SU-DHL-6 (cell line): ENCODE measurements around the gene DDX3X.

Experiments
- EZH2phosphoT487 ChIP-seq: fragments of 200-600 bp; sonication (generic), shearing (Covaris generic); conservative IDR thresholded peaks from 2 replicates; pipeline ENCODE4 v1.6.1; 2018; ENCODE audit warnings: mild to moderate bottlenecking, antibody characterized with exemption, low read length, moderate library complexity, mixed read lengths
- TF ChIP-seq, protein P1 (sequence below): fragments of 200-600 bp; sonication (generic); IDR thresholded peaks from one replicate; pipeline ENCODE4 v1.5.1; 2017; ENCODE audit warnings: antibody characterized with exemption, mild to moderate bottlenecking, low read length, moderate library complexity; ENCODE audit not compliant: insufficient read depth, poor library complexity, severe bottlenecking

DNA sequence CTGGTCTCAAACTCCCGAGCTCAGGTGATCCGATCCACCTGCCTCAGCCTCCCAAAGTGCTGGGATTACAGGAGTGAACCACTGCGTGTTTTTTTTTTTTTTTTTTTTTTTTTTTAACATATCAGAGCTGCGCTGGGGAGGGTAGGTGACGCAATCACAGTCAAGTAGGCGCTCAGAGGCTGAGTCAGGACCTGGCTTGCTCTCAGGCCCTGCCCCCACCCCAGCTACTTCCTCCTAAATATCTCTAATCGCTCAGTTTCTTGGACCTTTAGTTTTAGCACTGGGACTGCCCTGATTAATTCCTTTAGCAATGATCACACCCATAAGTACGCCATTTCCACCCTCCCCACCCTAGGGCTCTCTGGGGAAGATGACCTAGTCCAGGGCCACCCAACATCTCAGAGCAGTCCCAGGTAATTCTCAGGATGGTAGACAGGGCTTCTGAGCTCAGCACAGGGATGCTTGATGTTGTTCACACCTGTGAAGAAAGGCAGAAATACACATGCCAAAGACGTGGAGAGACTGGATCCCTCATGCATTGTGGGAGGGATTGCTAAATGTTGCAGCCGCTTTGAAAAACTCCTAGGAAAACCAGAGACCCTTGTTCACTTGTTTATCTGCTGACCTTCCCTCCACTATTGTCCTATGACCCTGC is 50.2 kb downstream of the DDX3X start:
- TF ChIP-seq, protein P1, sequence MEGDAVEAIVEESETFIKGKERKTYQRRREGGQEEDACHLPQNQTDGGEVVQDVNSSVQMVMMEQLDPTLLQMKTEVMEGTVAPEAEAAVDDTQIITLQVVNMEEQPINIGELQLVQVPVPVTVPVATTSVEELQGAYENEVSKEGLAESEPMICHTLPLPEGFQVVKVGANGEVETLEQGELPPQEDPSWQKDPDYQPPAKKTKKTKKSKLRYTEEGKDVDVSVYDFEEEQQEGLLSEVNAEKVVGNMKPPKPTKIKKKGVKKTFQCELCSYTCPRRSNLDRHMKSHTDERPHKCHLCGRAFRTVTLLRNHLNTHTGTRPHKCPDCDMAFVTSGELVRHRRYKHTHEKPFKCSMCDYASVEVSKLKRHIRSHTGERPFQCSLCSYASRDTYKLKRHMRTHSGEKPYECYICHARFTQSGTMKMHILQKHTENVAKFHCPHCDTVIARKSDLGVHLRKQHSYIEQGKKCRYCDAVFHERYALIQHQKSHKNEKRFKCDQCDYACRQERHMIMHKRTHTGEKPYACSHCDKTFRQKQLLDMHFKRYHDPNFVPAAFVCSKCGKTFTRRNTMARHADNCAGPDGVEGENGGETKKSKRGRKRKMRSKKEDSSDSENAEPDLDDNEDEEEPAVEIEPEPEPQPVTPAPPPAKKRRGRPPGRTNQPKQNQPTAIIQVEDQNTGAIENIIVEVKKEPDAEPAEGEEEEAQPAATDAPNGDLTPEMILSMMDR, result no peak
- TF ChIP-seq EZH2phosphoT487, result no peak
